A549 (cell line): Measurements from ENCODE around the gene ST6GALNAC5. TPM values are rescaled to one million over a fixed set of nuclear protein-coding genes. Genes with fewer than 3 reads are reported as not detected.

Experiments used
- ATAC-seq, 2 experiments: fragments of 200-7000 bp in 1 of 2; fragments of >200 bp in 1 of 2; cut with Nextera tagmentation in 1 of 2; cut with Tn5 transposase in 1 of 2; 3 replicates each; pipeline versions ENCODE4 v1.8.0 to v1.9.1; 2018 to 2020; ENCODE audit warnings: mild to moderate bottlenecking in 1 of 2, moderate library complexity in 1 of 2
- CTCF ChIA-PET: fragments of 300-600 bp; sonication (Branson Sonifier 250); formaldehyde crosslinking; extraction: SDS; loops from one replicate; lab custom pipeline; 2021; ENCODE audit warnings: antibody characterized with exemption, inconsistent platforms; lab: Yijun Ruan, JAX
- POLR2A ChIA-PET: fragments of 350-600 bp; formaldehyde crosslinking; extraction: SDS; loops from one replicate; lab custom pipeline; 2021; ENCODE audit warnings: antibody characterized with exemption, inconsistent platforms; lab: Yijun Ruan, JAX
- DNase-seq, 2 experiments: peaks; one replicate each; pipeline versions ENCODE4 v3.0.0 to v3.0.0-alpha.2; 2011 to 2016; ENCODE audit warnings: low read depth in 1 of 2, low spot score in 1 of 2
- FAIRE-seq: peaks from 2 replicates; lab custom pipeline; 2011; peaks lifted over from hg19 to GRCh38; lab: Jason Lieb, UNC
- H3K27ac ChIP-seq, 2 experiments: fragments of >200 bp; sonication (Bioruptor Twin); formaldehyde crosslinking; 3 replicates each; pipeline ENCODE4 v1.5.1; 2016 to 2017
- H3K4me1 ChIP-seq: fragments of >200 bp; sonication (Bioruptor Twin); formaldehyde crosslinking; 3 replicates; pipeline ENCODE4 v1.6.1; 2016
- H3K4me2 ChIP-seq: fragments of >200 bp; sonication (Bioruptor Twin); formaldehyde crosslinking; 3 replicates; pipeline ENCODE4 v1.6.1; 2016
- H3K4me3 ChIP-seq: fragments of >200 bp; sonication (Bioruptor Twin); formaldehyde crosslinking; 3 replicates; pipeline ENCODE4 v1.5.1; 2016
- H3K9me3 ChIP-seq: fragments of >200 bp; sonication (Bioruptor Twin); formaldehyde crosslinking; 3 replicates; pipeline ENCODE4 v1.6.1; 2016
- BHLHE40 ChIP-seq: IDR thresholded peaks from 2 replicates; pipeline ENCODE4 v1.6.1; 2012; ENCODE audit warnings: low read depth, low read length, inconsistent platforms
- CEBPB ChIP-seq, 2 experiments: fragments of >200 bp in 1 of 2; sonication (Bioruptor Twin) in 1 of 2; formaldehyde crosslinking in 1 of 2; IDR thresholded peaks; 2 replicates each; pipeline ENCODE4 v1.6.1; 2012 to 2016
- CHD4 ChIP-seq: fragments of 200-600 bp; sonication (generic); IDR thresholded peaks from 2 replicates; pipeline ENCODE4 v1.6.1; 2016; ENCODE audit warnings: antibody characterized with exemption, mild to moderate bottlenecking, borderline replicate concordance
- EHMT2 ChIP-seq: fragments of 200-600 bp; sonication (generic); IDR thresholded peaks from 2 replicates; pipeline ENCODE4 v1.6.1; 2016; ENCODE audit warnings: antibody characterized with exemption, low read depth, mild to moderate bottlenecking, moderate library complexity
- FOSB ChIP-seq: fragments of 250-450 bp; sonication (Bioruptor Pico); IDR thresholded peaks from 2 replicates; pipeline ENCODE4 v1.5.0; 2020; ENCODE audit warnings: mild to moderate bottlenecking, moderate library complexity
- FOSL2 ChIP-seq, 2 experiments: fragments of 450-650 bp in 1 of 2; fragments of >200 bp in 1 of 2; sonication (Bioruptor Twin) in 1 of 2; formaldehyde crosslinking; IDR thresholded peaks; 2 replicates each; pipeline versions ENCODE4 v1.5.0 to v1.6.1; 2016 to 2020; ENCODE audit warnings: mild to moderate bottlenecking in 1 of 2, moderate library complexity in 1 of 2
- HDAC2 ChIP-seq: fragments of 200-600 bp; sonication (generic); IDR thresholded peaks from 2 replicates; pipeline ENCODE4 v1.6.1; 2016
- HOXB13 ChIP-seq: fragments of 250-450 bp; sonication (Bioruptor Pico); IDR thresholded peaks from 2 replicates; pipeline ENCODE4 v1.5.0; 2020; ENCODE audit warnings: low read depth, mild to moderate bottlenecking, moderate library complexity
- JUNB ChIP-seq: fragments of >200 bp; sonication (Bioruptor Twin); formaldehyde crosslinking; IDR thresholded peaks from 2 replicates; pipeline ENCODE4 v1.6.1; 2016
- KDM1A ChIP-seq: fragments of 200-600 bp; sonication (generic); IDR thresholded peaks from 2 replicates; pipeline ENCODE4 v1.6.1; 2016; ENCODE audit warnings: low read depth, mild to moderate bottlenecking
- MAZ ChIP-seq: fragments of 150-350 bp; IDR thresholded peaks from 2 replicates; pipeline ENCODE4 v1.6.1; 2014; ENCODE audit warnings: antibody characterized with exemption, low read depth, low read length, borderline replicate concordance
- NFE2L2 ChIP-seq: fragments of 150-350 bp; conservative IDR thresholded peaks from 2 replicates; pipeline ENCODE4 v1.6.1; 2014; ENCODE audit warnings: low read length
- NPAS2 ChIP-seq: fragments of 250-450 bp; sonication (Bioruptor Pico); IDR thresholded peaks from 2 replicates; pipeline ENCODE4 v1.8.0; 2022; ENCODE audit warnings: mild to moderate bottlenecking, moderate library complexity, borderline replicate concordance
- PHF8 ChIP-seq: fragments of 200-600 bp; sonication (generic); IDR thresholded peaks from 2 replicates; pipeline ENCODE4 v1.6.1; 2016; ENCODE audit warnings: low read depth, mild to moderate bottlenecking, antibody characterized with exemption, moderate library complexity, borderline replicate concordance
- RAD21 ChIP-seq, 2 experiments: fragments of >200 bp in 1 of 2; sonication (Bioruptor Twin) in 1 of 2; formaldehyde crosslinking in 1 of 2; IDR thresholded peaks in 1 of 2; conservative IDR thresholded peaks in 1 of 2; 2 replicates in 1 of 2; 3 replicates in 1 of 2; pipeline ENCODE4 v1.6.1; 2012 to 2018; ENCODE audit warnings: inconsistent platforms in 1 of 2
- WGBS: methylation state at CpG from one replicate; pipeline ENCODE4 v1.1.6; 2017; ENCODE audit errors: missing lambda C conversion rate; 5-methylcytosine and 5-hydroxymethylcytosine counted together
- polyA plus RNA-seq, 4 experiments: library from polyadenylated mRNA; depleted of rRNA in 3 of 4; stranded (reverse); fragments of >200 nt; fragmentation: RNase III in 1 of 4; extraction: RNeasy Plus Mini Kit Qiagen cat#74134 plus additional on column Dnase treatment in 1 of 4; gene quantifications; 2 replicates in 3 of 4; 3 replicates in 1 of 4; pipeline ENCODE4 v1.2.3, GENCODE V29; 2011 to 2017
- TF ChIP-seq, protein P1 (sequence below): fragments of 450-650 bp; IDR thresholded peaks from 2 replicates; pipeline ENCODE4 v1.6.1; 2014; ENCODE audit warnings: antibody characterized with exemption
- TF ChIP-seq, protein P2 (sequence below): fragments of 200-600 bp; sonication (generic); IDR thresholded peaks from 2 replicates; pipeline ENCODE4 v1.6.1; 2016; ENCODE audit warnings: antibody characterized with exemption, mild to moderate bottlenecking, moderate library complexity

ST6GALNAC5 gene
- polyA plus RNA-seq, 2 of the 4 experiments (the other 2 are of a cell fraction), result not detected

GRCh38 chr1:77047978-77048614 is 180.8 kb downstream of the ST6GALNAC5 start:
- TF ChIP-seq FOSL2 (IDR thresholded peaks at IDR 0.05) (no peak), FOSL2 (CRISPR knock-in tag; IDR thresholded peaks at IDR 0.05) (no peak), RAD21 (conservative IDR thresholded peaks at IDR 0.05 in 1 of 2, IDR thresholded peaks at IDR 0.05 in 1 of 2) (no peak), CEBPB (IDR thresholded peaks at IDR 0.05) (no peak), HDAC2 (no peak), JUNB (no peak), MAZ (no peak), BHLHE40 (no peak), CHD4 (no peak), NPAS2 (no peak)
- TF ChIP-seq, protein P1, sequence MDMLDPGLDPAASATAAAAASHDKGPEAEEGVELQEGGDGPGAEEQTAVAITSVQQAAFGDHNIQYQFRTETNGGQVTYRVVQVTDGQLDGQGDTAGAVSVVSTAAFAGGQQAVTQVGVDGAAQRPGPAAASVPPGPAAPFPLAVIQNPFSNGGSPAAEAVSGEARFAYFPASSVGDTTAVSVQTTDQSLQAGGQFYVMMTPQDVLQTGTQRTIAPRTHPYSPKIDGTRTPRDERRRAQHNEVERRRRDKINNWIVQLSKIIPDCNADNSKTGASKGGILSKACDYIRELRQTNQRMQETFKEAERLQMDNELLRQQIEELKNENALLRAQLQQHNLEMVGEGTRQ, result no peak
- ChIA-PET CTCF (no interaction called here), POLR2A (no interaction called here)
- ATAC-seq (no peak), FAIRE-seq (no peak), DNase-seq (no peak)
- Histone ChIP-seq H3K4me2 (no peak overlapping the region), H3K9me3 (no peaks in the 10 kb centered on the region), H3K4me3 (no peak overlapping the region), H3K27ac (no peak overlapping the region), H3K4me1 (peaks cover 7% of the 10 kb centered on the region; the same call in 1 of the 3 replicates)
- WGBS, result 52% methylated on average over 3 of the region's 3 CpGs

DNA sequence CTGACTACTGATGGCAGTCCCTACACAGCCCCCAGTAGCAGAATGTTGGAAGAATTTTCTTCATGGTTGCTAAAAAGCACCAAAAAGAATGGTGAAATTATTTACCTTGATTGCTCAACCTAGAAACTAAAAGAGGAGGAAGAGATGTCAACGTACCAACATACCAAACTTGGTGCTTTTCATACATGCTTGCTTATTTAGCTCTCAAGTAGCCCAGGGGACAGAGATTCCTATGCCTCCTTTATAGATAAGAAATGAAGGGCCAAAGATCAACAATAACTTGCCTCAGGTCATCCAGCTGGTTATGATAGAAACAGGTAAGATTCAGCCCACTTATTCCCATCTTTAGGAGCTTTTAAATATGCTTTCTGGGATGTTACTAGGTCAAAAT is 181.3 kb downstream of the ST6GALNAC5 start:
- ChIA-PET POLR2A (no interaction called here), CTCF (no interaction called here)
- Histone ChIP-seq H3K4me3 (no peak overlapping the region), H3K4me2 (no peak overlapping the region), H3K4me1 (peaks cover 7% of the 10 kb centered on the region; the same call in 1 of the 3 replicates), H3K27ac (no peak overlapping the region), H3K9me3 (no peaks in the 10 kb centered on the region)
- ATAC-seq, result no peak
- no peak for FAIRE-seq
- WGBS, result 28% methylated on average over 1 of the region's 1 CpG
- DNase-seq, result no peak
- TF ChIP-seq KDM1A, result no peak
- TF ChIP-seq NPAS2, result no peak
- TF ChIP-seq, all 56 proteins: peak for 0

DNA sequence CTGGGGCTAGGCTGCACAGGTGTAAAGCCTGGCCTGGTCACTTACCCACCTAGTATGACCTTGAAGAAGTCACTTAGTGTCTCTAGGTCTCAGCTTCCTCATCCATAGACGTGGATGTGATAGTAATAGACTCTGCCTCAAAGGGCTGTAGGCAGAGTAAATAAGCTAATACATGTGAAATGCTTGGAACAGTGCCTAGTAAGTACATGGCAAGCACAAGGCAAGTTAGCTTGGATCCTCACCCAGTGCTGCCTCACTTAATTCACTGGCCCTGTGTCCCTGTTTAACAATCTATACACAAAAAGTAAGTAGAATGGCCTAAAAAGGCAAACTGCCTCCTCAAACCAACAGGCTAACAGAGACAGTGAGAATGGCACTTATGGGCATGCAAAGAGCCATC is 184.1 kb downstream of the ST6GALNAC5 start:
- no peak for FAIRE-seq
- no peaks in the 10 kb centered on the region for H3K4me1 ChIP-seq
- CTCF ChIA-PET, result no interaction called here
- no peak for ATAC-seq
- H3K27ac ChIP-seq, result no peak overlapping the region
- H3K9me3 ChIP-seq, result no peaks in the 10 kb centered on the region
- 15% methylated on average over 1 of the region's 1 CpG for WGBS
- H3K4me2 ChIP-seq, result no peak overlapping the region
- POLR2A ChIA-PET, result no interaction called here
- H3K4me3 ChIP-seq, result no peak overlapping the region
- no peak for DNase-seq
- TF ChIP-seq CEBPB (IDR thresholded peaks at IDR 0.05) (no peak), FOSB (CRISPR knock-in tag) (no peak), PHF8 (no peak), HOXB13 (no peak), NFE2L2 (no peak), EHMT2 (no peak)
- TF ChIP-seq, protein P2, sequence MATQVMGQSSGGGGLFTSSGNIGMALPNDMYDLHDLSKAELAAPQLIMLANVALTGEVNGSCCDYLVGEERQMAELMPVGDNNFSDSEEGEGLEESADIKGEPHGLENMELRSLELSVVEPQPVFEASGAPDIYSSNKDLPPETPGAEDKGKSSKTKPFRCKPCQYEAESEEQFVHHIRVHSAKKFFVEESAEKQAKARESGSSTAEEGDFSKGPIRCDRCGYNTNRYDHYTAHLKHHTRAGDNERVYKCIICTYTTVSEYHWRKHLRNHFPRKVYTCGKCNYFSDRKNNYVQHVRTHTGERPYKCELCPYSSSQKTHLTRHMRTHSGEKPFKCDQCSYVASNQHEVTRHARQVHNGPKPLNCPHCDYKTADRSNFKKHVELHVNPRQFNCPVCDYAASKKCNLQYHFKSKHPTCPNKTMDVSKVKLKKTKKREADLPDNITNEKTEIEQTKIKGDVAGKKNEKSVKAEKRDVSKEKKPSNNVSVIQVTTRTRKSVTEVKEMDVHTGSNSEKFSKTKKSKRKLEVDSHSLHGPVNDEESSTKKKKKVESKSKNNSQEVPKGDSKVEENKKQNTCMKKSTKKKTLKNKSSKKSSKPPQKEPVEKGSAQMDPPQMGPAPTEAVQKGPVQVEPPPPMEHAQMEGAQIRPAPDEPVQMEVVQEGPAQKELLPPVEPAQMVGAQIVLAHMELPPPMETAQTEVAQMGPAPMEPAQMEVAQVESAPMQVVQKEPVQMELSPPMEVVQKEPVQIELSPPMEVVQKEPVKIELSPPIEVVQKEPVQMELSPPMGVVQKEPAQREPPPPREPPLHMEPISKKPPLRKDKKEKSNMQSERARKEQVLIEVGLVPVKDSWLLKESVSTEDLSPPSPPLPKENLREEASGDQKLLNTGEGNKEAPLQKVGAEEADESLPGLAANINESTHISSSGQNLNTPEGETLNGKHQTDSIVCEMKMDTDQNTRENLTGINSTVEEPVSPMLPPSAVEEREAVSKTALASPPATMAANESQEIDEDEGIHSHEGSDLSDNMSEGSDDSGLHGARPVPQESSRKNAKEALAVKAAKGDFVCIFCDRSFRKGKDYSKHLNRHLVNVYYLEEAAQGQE, result no peak
